ENCODE data around the gene SON.
A peak's percentile ranks its signal among the peaks of the same experiment; 100 is the strongest.
"Not testable (repeated sequence)": the region's sequence is repeated elsewhere in the genome, so short reads cannot be mapped to it uniquely, and the experiment has no call there.

The SON gene, protein sequence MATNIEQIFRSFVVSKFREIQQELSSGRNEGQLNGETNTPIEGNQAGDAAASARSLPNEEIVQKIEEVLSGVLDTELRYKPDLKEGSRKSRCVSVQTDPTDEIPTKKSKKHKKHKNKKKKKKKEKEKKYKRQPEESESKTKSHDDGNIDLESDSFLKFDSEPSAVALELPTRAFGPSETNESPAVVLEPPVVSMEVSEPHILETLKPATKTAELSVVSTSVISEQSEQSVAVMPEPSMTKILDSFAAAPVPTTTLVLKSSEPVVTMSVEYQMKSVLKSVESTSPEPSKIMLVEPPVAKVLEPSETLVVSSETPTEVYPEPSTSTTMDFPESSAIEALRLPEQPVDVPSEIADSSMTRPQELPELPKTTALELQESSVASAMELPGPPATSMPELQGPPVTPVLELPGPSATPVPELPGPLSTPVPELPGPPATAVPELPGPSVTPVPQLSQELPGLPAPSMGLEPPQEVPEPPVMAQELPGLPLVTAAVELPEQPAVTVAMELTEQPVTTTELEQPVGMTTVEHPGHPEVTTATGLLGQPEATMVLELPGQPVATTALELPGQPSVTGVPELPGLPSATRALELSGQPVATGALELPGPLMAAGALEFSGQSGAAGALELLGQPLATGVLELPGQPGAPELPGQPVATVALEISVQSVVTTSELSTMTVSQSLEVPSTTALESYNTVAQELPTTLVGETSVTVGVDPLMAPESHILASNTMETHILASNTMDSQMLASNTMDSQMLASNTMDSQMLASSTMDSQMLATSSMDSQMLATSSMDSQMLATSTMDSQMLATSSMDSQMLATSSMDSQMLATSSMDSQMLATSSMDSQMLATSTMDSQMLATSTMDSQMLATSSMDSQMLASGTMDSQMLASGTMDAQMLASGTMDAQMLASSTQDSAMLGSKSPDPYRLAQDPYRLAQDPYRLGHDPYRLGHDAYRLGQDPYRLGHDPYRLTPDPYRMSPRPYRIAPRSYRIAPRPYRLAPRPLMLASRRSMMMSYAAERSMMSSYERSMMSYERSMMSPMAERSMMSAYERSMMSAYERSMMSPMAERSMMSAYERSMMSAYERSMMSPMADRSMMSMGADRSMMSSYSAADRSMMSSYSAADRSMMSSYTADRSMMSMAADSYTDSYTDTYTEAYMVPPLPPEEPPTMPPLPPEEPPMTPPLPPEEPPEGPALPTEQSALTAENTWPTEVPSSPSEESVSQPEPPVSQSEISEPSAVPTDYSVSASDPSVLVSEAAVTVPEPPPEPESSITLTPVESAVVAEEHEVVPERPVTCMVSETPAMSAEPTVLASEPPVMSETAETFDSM (N-terminal part only)

GRCh38 chr21:33542640-33543504, at the start of gene SON:
TSS of gene SON (plus strand) at chr21:33543038. CDS start at chr21:33543093, 55 bp downstream.
- peak; percentile 99 for DNase-seq

- no peak for DNase-seq
Observed at GRCh38 chr21:33493756-33494155, 49.1 kb upstream of the SON start.

DNA sequence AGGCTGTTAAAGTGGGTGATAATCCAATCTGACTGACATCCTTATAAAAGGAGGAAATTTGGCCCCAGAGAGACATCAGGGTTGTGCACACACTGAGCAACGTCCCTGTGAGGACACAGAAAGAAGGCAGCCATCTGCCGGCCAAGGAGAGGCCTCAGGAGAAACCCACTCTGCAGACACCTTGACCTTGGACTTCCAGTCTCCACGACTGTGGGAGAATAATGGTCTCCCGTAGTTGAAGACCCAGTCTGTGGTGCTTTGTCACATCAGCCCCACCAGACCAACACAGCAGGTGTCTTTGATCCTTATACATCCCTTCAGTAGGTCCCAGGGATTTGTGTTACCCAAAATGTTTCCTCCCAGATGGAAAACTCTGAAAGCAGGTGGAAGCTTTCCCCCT, 47.1 kb upstream of the SON start:
- no peak for DNase-seq

DNA sequence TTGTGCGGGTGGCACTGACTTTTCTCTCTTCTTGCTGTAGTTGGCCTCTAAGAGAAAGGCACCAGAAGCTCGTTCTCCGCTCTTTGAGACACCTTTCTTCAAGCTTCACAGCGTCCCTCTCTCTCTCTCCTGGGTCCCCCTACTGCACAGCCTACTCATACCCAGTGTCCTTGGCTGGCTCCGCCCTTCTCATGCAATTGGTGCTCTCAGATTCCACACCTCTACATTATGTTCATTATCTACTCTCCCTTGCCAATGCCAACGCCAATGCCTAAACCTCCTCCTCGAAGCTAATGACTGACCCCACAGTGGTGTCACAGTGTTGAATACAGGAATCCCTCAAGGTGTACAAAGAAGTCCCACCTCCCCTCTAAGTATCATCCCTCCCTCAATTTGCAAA, 46.5 kb upstream of the SON start:
- no peak for DNase-seq

DNA sequence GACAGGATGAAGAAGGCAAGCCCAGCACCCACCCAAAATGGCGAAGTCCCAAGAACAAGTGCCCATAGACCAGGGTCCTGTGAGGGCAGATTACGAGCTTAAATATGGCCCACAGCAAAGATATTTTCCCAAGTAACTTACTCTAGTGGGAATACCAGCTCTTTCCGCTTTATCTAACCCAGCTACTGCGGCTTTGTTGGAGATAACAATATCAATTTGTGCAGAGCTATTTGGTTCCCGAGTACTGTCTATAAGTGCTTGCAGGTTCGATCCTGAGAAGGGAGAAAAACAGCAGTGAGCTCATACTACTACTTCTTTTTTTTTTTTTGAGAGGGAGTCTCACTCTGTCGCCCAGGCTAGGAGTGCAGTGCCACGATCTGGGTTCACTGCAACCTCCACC, 37.0 kb upstream of the SON start:
- DNase-seq = no peak

GRCh38 chr21:33507003-33507402, 35.8 kb upstream of the SON start:
- not testable (repeated sequence) for DNase-seq

- no peak for DNase-seq
Observed at GRCh38 chr21:33510826-33511225, 32.0 kb upstream of the SON start.

DNA sequence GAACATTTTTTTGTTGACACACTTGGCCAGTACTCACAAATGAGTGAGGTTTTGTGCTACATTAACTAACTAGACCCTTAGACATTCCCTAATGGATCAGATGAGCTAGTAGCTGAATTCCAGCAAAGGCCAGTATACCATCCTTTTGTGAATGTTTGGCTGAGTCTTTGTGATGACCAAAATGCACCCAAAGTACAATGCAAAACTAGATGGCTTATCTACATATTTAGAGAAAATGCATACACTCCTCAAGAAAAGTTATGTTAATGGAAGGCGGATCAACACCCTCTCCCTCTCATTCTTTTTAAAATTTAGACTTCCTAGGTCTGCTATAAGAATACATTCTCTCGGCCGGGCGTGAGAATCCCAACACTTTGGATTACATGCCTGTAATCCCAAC, 31.2 kb upstream of the SON start:
- DNase-seq = no peak

DNA sequence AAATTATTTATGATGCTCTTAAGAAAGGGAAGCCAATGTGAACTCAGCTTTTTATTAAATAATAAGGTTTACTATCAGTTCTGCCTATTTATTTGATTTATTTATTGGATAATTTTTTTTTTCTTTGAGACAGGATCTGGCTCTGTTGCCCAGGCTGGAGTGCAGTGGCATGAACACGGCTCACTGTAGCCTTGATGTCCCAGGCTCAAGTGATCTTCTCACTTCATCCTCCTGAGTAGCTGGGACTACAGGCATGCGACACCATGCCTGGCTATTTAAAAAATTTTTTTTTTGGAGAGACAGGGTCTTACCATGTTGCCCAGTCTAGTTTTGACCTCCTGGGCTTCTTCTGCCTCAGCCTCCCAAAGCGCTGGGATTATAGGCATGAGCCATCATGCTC, 30.4 kb upstream of the SON start:
- no peak for DNase-seq

GRCh38 chr21:33514229-33514628, 28.6 kb upstream of the SON start:
- no peak for DNase-seq

- DNase-seq = no peak
Observed at GRCh38 chr21:33518899-33519298, 23.9 kb upstream of the SON start.

GRCh38 chr21:33522297-33522952, 20.4 kb upstream of the SON start:
- no peak for DNase-seq

DNA sequence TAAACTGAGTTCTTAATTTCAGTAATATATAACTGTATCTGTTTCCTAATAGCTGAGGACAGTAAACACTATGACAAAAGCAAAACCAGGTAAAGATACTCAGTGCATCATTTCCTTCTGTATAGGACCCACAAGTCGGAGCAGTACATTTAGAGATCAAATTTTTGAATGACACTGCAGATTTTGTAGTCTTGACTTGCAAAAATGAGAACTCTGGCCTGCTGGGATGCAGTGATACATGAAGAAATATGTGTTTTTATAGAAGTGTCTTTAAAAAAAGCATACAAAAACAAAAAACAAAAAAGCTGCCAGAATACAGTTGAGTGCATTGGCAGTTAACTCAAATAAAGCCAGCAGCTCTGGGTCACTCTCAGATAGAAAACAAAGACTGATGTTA, 19.9 kb upstream of the SON start:
- no peak for DNase-seq

GRCh38 chr21:33531007-33531406, 11.8 kb upstream of the SON start:
- no peak for DNase-seq

GRCh38 chr21:33537212-33537611, 5.6 kb upstream of the SON start:
- DNase-seq = no peak

GRCh38 chr21:33539616-33540015, 3.2 kb upstream of the SON start:
- DNase-seq = peak; percentile 94

- DNase-seq = no peak
Observed at GRCh38 chr21:33540711-33541104, 2.1 kb upstream of the SON start.

DNA sequence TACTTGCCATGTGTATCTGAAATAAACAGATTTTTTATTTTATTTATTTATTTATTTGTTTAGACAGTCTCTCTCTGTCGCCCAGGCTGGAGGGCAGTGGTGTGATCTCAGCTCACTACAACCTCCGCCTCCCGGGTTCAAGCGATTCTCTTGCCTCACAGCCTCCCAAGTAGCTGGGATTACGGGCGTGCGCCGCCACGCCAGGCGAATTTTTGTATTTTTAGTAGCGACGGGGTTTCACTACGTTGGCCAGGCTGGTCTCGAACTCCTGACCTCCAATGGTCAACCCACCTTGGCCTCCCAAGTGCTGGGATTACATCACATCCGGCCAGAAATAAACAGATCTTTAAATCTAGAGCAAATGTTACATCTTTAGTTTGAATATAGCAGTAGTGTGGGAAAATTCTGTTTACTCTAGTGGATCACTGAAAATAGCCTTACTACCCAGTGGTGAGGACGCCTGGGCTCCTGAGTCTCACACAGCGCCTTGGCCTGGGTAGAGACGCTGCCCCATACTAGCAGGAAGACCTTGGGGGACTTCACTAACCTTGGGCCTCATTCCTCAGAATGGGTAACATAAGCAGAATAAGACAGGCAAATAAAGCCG, 1.6 kb upstream of the SON start:
- peak; percentile 47 for DNase-seq

- DNase-seq = peak; percentile 79
Observed at GRCh38 chr21:33541756-33542639, 840 bp upstream of the SON start, which contains the start of gene GART. TSS of gene GART (minus strand) at chr21:33542117. CDS start at chr21:33539315, 2,802 bp downstream.

All from HCEC 1CT (cell line).